ENCODE results near the gene PSD2.

- TF ChIP-seq CTCF (conservative IDR thresholded peaks at IDR 0.05; ENCODE audit: low read depth, low read length) (no peak), EZH2 (IDR thresholded peaks at IDR 0.05; ENCODE audit: low read length, unreplicated experiment) (no peak), EZH2phosphoT487 (IDR thresholded peaks at IDR 0.05; ENCODE audit: borderline replicate concordance, low read length) (no peak)
Observed at GRCh38 chr5:139809331-139809810, 13.8 kb downstream of the PSD2 start.
